HG03378 (cell line): ENCODE results near the gene ERFE.

Experiments
- ATAC-seq: cut with Tn5 transposase; IDR thresholded peaks from one replicate; pipeline ENCODE4 v1.9.1; 2021; ENCODE audit warnings: mild to moderate bottlenecking, moderate library complexity; ENCODE audit not compliant: unreplicated experiment

The ERFE gene

GRCh38 chr2:238125127-238125885, 33.5 kb upstream of the ERFE start:
- no peak for ATAC-seq

DNA sequence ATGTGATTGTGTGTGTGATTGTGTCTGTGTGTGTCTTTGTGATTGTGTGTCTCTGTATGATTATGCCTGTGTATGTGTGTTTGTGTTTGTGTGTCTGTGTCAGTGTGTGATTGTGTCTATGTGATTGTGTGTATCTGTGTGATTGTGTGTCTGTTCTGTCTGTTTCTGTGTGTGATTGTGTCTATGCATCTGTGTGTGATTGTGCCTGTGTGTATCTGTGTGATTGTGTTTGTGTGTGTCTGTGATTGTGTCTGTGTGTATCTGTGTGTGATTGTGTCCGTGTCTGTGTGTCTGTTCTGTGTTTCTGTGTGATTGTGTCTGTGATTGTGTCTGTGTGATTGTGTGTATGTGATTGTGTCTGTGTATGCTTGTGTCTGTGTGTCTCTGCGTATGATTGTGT, 32.4 kb upstream of the ERFE start:
- no peak for ATAC-seq

DNA sequence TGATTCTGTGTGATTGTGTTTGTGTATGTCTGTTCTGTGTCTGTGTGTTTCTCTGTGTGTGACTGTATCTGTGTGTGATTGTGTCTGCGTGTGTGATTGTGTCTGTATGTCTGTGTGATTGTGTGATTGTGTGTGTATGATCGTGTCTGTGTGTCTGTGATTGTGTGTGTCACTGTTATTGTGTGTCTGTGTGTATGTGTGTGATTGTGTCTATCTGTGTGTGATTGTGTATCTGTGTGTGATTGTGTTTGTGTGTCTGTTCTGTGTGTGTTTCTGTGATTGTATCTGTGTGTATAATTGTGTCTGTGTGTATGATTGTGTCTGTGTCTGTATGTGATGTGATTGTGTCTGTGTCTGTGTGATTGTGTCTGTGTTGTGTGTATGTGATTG, 32.0 kb upstream of the ERFE start:
- no peak for ATAC-seq

DNA sequence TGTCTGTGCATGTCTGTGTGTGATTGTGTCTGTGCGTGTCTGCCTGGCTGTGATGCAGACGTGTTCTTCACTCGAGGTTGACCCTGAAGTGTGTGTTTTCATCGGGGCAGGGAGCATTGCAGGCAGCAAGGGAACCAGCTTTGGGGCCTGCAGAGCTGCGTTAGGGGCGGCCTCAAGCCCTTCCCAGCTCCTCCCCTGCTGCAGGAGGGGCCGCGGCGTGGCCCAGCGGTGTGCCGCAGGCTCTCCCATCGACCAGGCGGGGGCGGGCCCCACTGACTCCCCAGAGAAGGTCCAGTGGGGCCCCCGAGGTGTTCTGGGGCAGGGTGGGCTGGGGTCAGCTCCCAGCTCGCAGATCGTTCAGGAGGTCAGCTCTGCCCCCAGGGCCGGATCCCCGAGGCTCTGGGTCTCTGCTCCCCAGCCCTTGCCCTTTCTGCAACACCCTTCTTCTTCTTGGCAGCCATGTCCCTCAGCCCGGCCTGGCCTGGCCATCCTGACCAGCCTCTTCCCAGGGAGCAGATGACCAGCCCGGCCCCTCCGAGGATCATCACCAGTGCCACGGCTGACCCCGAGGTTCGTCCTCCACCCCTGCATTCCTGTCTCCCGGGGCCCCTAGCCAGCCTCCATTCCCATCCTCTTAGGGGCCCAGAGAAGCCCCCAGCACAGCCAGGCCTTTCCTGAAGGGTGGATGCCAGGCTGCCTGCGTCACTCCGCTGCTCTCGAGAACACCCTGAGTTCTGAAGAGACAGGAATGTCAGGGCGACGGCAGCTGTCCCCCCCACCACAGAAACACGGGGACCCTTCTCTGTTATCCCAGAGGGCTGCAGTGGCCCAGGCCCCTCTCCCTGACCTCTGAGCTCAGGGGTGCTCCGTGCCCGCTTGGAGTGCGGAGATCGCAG, 31.4 kb upstream of the ERFE start:
- no peak for ATAC-seq

GRCh38 chr2:238128061-238128440, 30.7 kb upstream of the ERFE start:
- no peak for ATAC-seq

DNA sequence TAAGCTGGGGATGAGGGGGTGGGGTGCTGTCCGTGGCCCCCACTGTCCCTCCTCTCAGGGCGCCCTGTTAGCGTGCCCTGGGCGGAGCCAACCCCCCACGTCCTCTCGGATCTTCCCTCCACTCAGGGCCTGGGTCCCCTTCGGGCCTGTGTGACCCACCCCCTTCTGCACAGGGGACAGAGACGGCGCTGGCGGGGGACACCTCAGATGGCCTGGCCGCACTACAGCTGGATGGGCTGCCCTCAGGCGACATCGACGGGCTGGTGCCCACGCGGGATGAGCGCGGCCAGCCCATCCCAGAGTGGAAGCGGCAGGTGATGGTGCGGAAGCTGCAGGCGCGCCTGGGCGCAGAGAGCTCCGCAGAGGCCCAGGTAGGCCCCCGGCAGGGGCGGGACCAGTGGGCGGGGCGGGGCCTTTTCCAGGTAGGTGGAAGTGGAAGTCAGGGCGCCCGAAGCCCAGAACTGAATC, 30.2 kb upstream of the ERFE start:
- ATAC-seq = no peak

DNA sequence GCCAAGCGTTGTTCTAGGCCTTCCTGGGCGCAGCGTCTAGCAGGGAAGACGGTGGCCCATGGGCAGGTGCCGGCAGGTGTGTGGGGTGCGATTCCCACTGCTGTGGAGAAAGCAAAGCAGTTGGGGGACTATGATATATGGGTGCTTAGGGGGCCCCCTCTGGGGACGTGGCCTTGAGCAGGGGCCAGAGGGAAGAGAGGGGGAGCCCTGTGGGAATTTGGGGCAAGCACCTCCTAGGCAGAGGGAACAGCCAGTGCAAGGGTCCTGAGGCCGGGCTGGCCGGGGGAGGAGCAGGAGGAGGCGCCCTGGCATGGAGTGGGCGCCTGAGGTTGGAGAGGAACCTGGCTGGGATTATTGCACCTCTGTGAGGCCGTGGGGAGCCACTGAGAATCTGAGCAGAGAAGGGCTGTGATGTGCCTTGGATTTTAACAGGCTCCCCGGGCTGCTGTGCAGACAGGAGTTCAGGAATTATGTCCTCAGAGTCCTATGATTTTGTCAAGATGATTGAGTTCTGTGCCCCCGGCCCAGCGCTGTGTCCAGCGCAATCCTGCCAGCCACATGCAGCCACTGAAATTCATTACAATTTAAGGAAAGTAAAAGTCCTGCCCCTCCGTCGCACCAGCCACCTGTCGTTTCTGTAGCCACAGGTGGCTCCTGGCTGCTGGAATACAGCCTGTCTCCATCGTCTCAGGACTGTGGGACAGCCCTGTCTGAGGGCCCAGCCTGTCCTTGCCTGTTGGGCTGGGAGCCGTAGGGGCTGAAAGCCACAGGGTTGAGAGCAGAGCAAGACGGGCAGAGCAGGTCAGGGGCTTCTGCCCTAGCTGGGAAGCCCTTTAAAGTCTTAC, 29.4 kb upstream of the ERFE start:
- ATAC-seq = no peak

- no peak for ATAC-seq
These were observed 28.6 kb upstream of the ERFE start for GRCh38 chr2:238130111-238130695.

DNA sequence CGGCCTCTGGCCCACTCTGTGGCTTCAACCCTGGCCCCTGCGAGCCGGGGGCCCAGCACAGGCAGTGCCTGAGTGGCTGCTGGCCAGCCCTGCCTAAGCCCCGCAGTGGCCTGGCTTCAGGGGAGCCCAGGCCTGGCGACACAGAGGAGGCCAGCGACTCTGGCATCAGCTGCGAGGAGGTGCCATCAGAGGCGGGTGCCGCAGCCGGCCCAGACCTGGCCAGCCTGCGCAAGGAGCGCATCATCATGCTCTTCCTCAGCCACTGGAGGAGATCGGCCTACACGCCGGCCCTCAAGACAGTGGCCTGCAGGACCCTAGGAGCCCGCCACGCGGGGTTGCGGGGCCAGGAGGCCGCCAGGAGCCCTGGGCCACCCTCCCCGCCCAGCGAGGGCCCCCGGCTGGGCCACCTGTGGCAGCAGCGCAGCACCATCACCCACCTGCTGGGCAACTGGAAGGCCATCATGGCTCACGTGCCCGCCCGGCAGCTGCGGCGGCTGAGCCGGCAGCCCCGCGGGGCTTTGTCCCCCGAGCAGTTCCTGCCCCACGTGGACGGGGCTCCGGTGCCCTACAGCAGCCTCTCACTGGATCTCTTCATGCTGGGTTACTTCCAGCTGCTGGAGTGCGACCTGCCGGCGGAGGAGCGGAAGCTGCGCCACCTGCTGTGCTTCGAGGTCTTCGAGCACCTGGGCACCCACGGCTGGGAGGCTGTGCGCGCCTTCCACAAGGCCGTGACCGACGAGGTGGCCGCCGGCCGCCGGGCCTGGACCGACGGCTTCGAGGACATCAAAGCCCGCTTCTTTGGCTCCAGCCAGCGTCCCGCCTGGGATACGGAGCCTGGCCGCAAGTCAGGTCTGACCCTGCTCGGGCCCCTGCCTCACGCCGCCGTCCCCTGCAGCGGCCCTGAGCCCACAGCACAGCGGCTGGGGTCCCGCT, 27.8 kb upstream of the ERFE start:
- ATAC-seq = no peak

DNA sequence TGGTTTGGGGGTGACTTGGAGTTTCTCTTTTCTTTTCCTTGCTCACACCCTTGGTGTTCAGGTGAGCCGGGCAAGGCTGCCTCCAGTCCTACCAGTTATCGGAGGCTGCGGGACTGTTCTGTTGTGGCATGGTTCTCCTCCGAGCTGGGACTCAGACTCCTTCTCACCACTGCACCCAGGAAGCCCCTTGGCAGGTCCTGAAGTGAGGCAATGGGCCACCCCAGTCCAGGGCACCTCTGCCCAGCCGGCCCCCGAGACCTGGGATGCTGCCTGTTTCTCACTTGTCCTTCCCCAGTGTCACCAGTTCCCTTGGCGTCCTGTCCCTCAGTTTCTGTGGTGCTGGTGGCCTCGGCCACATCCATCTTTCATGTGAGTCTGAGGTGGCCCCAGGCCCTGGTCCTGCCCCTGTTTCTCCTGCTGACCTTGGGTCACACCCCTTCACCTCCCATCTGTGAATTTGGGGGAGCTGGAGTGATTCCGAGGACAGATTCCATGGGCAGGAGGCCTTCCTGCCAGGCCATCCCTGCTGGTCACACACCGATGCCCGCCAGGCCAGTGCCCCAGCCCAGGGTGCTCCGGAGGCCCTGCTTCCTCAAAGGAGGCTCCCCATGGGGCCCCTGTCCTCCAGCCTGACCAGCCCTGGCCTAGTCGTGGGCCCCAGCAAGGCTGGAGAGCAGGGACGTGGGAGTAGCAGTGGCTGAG, 26.9 kb upstream of the ERFE start:
- no peak for ATAC-seq

DNA sequence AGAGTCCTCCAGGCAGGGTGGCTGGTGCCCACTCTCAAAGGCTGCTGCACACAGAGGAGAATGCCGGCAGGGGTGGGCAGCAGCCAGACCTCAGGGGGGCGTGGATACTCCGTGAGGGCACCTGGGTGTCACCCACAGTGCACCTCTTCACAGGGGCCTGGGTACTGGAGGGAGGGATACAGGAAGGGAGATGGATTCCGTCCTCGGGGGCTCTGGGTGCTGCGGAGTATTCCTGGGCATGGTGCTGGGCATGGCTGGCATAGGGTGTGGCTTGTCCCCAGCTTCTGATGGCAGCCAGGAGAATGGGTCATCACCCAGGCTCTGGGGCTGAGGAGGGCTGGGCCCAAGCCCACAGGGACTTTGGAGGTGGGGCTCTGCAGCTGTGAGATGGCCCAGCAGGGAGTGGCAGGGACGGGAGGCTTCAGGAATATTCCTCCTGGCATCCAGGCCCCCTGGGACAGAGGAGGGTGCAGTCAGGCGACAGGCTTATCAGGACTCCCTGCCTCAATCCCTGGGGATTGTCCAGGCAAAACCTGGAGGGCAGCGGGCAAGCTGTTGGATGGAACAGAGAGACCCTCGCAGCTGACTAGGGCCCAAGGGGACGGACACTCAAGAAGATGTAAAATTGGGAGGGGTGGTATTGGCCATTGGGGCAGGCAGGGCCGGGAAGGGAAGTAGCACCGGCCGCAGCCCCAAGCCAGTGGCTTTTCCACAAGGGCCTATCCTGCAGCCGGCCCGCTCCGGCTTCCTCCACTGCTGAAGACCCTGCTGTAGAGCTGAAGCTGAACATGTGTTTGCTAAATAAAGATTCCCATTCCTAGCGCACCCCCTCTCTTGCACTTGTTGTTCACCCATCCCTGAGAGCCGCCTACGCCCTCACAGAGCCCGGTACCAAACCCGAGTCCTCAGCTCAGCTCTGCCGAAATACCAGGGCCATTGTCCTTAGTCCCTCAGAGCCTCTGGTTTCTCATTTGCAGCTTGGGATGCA, 26.0 kb upstream of the ERFE start:
- ATAC-seq = no peak

GRCh38 chr2:238133499-238134392, 25.0 kb upstream of the ERFE start:
- no peak for ATAC-seq

GRCh38 chr2:238134393-238134785, 24.4 kb upstream of the ERFE start:
- no peak for ATAC-seq

DNA sequence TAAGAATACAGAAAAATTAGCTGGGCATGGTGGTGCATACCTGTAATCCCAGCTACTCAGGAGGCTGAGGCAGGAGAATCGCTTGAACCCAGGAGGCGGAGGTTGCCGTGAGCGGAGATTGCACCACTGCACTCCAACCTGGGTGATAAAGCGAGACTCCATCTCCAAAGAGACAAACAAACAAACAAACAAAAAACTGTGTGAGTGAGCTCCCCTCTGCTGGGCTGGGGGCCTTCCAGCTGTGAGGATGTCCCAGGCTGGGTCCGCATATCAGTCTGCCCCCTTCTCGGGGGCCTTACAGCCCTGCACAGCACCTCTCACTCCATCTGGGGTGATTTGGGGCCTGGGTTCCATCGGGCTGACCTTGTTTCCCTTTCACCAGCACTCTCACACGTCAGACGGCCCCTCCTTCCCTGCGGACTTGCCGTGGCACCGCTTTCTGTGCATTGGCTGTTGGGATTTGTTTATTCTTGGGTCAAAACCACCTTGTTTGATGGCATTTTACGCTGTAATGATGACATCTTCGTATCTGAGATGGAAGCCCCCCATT, 23.1 kb upstream of the ERFE start:
- ATAC-seq = no peak

DNA sequence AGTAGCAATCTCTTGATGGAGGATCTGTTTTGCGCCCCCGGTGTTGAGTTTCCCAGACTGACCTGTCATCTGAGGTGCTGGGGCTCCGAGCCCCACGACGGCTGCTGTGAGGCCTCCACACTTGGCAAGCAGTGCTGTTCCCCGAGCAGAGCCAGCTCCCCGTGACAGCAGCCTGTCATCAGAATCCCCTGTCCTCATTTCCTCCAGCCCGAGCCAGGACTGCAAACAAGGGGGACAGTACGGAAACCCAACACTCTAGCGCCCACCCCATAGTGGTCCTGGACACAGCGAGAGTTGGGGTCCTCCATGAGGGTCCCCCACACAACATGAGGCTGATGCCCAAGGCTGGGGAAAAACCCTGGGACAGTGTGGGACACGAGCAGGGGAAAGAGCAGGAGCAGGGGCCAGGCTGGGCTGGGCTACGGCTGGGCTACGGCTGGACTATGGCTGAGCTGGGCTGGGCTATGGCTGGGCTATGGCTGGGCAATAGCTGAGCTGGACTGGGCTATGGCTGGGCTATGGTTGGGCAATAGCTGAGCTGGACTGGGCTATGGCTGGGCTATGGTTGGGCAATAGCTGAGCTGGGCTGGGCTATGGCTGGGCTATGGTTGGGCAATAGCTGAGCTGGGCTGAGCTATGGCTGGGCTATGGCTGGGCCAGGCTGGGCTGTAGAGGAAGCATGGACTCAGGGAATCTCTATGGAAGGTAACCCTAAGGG, 21.8 kb upstream of the ERFE start:
- no peak for ATAC-seq

DNA sequence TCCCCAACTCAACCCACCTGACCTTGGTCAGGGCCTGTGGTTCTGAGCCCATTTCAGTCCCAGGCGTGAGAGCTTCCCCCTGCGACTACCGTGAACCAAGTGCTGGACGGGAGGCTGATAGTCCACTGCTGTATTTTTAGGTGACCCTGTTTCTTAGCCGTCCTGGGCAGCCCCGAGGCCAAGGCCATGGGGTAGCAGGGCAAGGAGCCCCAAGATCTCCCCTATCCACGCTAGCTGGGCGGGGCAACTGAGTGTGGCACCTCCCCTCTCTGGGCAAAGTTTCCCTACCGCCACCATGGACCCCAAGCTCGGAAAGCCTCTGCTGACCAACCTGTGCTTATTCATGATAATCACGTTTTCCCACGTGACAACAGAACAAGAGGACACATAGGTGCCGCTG, 20.9 kb upstream of the ERFE start:
- ATAC-seq = no peak
